PC-3 (cell line): ENCODE results near the gene VWA8. TPM values are rescaled to one million over a fixed set of nuclear protein-coding genes. Genes with fewer than 3 reads are reported as not detected.

Source experiments
- ATAC-seq: fragments of 200-7000 bp; cut with Tn5 transposase; 2 replicates; pipeline ENCODE4 v1.9.1; 2020; ENCODE audit warnings: mild to moderate bottlenecking, moderate library complexity
- BruUV-seq: library from RNA; stranded (reverse); fragments of 400-500 nt; replicated peaks from 2 replicates; lab custom pipeline; 2021; lab: Mats Ljungman, UMichigan
- CTCF ChIA-PET: fragments of 300-600 bp; sonication (Branson Sonifier 250); formaldehyde crosslinking; loops from one replicate; lab custom pipeline; 2022; ENCODE audit warnings: antibody characterized with exemption; lab: Charles Lee
- POLR2A ChIA-PET: fragments of 300-600 bp; sonication (Branson Sonifier 250); formaldehyde crosslinking; loops from one replicate; lab custom pipeline; 2022; ENCODE audit warnings: antibody characterized with exemption; ENCODE audit not compliant: unreplicated experiment; lab: Charles Lee
- DNase-seq: peaks from one replicate; pipeline ENCODE4 v3.0.0-alpha.2; 2015
- H2AFZ ChIP-seq: fragments of 300-600 bp; sonication (generic); 2 replicates; pipeline ENCODE4 v1.6.0; 2016; ENCODE audit warnings: antibody characterized with exemption, low read length
- H3F3A ChIP-seq: fragments of 300-600 bp; sonication (generic); one replicate; pipeline ENCODE4 v1.6.0; 2017; ENCODE audit warnings: antibody characterized with exemption, low read length, control low read depth, mild to moderate bottlenecking; ENCODE audit not compliant: unreplicated experiment
- H3K27ac ChIP-seq: fragments of 300-600 bp; sonication (generic); 2 replicates; pipeline ENCODE4 v1.5.1; 2016; ENCODE audit warnings: mild to moderate bottlenecking, low read length
- H3K27me3 ChIP-seq: fragments of 300-600 bp; sonication (generic); 2 replicates; pipeline ENCODE4 v1.6.1; 2016; ENCODE audit warnings: low read length, mixed read lengths
- H3K36me3 ChIP-seq: fragments of 300-600 bp; sonication (generic); 2 replicates; pipeline ENCODE4 v1.6.1; 2016; ENCODE audit warnings: low read depth, mixed run types, low read length, mixed read lengths
- H3K4me1 ChIP-seq: fragments of 300-600 bp; sonication (generic); 2 replicates; pipeline ENCODE4 v1.5.1; 2016; ENCODE audit warnings: low read length; ENCODE audit not compliant: insufficient read depth
- H3K4me2 ChIP-seq: fragments of 300-600 bp; sonication (generic); 2 replicates; pipeline ENCODE4 v1.6.0; 2016; ENCODE audit warnings: low read length
- H3K4me3 ChIP-seq: fragments of 300-600 bp; sonication (generic); 2 replicates; pipeline ENCODE4 v1.5.1; 2016; ENCODE audit warnings: mild to moderate bottlenecking, low read length, mixed read lengths
- H3K79me2 ChIP-seq: fragments of 300-600 bp; sonication (generic); 2 replicates; pipeline ENCODE4 v1.6.1; 2017; ENCODE audit warnings: low read length, mixed read lengths
- H3K9ac ChIP-seq: fragments of 300-600 bp; sonication (generic); 2 replicates; pipeline ENCODE4 v1.6.0; 2016; ENCODE audit warnings: mild to moderate bottlenecking, low read length
- H3K9me2 ChIP-seq: fragments of 300-600 bp; sonication (generic); replicated peaks from 2 replicates; pipeline ENCODE4 v1.6.1; 2016; ENCODE audit warnings: mixed run types, low read length, mixed read lengths
- H3K9me3 ChIP-seq: fragments of 300-600 bp; sonication (generic); 2 replicates; pipeline ENCODE4 v1.6.1; 2016; ENCODE audit warnings: low read length, mixed read lengths
- H4K20me1 ChIP-seq: fragments of 300-600 bp; sonication (generic); 2 replicates; pipeline ENCODE4 v1.6.1; 2016; ENCODE audit warnings: low read length, mixed read lengths
- EZH2 ChIP-seq: fragments of 300-600 bp; sonication (generic); IDR thresholded peaks from one replicate; pipeline ENCODE4 v1.6.1; 2017; ENCODE audit warnings: antibody characterized with exemption, mild to moderate bottlenecking, low read length; ENCODE audit not compliant: unreplicated experiment
- EZH2phosphoT487 ChIP-seq: fragments of 300-600 bp; sonication (generic); IDR thresholded peaks from 2 replicates; pipeline ENCODE4 v1.6.1; 2018; ENCODE audit warnings: mild to moderate bottlenecking, antibody characterized with exemption, low read length, borderline replicate concordance
- intact Hi-C: fragments of 100-400 bp; cut with micrococcal nuclease; formaldehyde crosslinking; loops from 2 replicates; pipeline ENCODE4 v1.9.0; 2023
- total RNA-seq: library from RNA; depleted of rRNA; stranded (reverse); fragments of >200 nt; gene quantifications from 2 replicates; pipeline ENCODE4 v1.2.3, GENCODE V29; 2014
- TF ChIP-seq, protein P1 (sequence below): fragments of 300-600 bp; sonication (generic); conservative IDR thresholded peaks from 2 replicates; pipeline ENCODE4 v1.5.1; 2017; ENCODE audit warnings: antibody characterized with exemption, low read depth, mild to moderate bottlenecking, low read length

Gene VWA8
- total RNA-seq, 1 experiment from 2014 or later = 10.0 TPM

DNA sequence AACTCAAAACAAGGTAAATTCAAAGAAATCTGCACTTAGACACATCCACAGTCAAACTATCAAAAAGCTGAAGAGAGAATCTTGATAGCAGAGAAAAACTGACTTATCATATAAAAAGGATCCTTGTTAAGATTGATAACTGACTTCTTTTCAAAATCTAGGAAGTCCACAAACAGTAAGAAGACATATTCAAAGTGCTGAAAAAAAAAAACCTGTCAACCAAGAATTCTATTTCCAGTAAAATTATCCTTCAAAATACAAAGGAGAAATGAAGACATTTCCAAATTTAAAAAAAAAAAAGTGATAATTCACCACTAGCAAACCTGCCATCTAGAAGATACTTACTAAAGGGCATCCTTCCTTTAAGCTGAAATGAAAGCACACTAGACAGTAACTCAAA, 15.0 kb downstream of the VWA8 start:
- no peak overlapping the region for H2AFZ ChIP-seq
- no peak overlapping the region for H3K4me3 ChIP-seq
- CTCF ChIA-PET = no interaction called here
- H3K27me3 ChIP-seq = no peaks in the 10 kb centered on the region
- H3K9me3 ChIP-seq = no peaks in the 10 kb centered on the region
- POLR2A ChIA-PET = no interaction called here
- H3F3A ChIP-seq = no peaks in the 10 kb centered on the region
- TF ChIP-seq, protein P1, sequence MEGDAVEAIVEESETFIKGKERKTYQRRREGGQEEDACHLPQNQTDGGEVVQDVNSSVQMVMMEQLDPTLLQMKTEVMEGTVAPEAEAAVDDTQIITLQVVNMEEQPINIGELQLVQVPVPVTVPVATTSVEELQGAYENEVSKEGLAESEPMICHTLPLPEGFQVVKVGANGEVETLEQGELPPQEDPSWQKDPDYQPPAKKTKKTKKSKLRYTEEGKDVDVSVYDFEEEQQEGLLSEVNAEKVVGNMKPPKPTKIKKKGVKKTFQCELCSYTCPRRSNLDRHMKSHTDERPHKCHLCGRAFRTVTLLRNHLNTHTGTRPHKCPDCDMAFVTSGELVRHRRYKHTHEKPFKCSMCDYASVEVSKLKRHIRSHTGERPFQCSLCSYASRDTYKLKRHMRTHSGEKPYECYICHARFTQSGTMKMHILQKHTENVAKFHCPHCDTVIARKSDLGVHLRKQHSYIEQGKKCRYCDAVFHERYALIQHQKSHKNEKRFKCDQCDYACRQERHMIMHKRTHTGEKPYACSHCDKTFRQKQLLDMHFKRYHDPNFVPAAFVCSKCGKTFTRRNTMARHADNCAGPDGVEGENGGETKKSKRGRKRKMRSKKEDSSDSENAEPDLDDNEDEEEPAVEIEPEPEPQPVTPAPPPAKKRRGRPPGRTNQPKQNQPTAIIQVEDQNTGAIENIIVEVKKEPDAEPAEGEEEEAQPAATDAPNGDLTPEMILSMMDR = no peak
- no peak for TF ChIP-seq EZH2
- no peak for TF ChIP-seq EZH2phosphoT487
- H3K9ac ChIP-seq = no peak overlapping the region
- no peaks in the 10 kb centered on the region for H3K9me2 ChIP-seq
- intact Hi-C loops = no loop called here
- no TSS peak for BruUV-seq
- no peak overlapping the region for H3K4me2 ChIP-seq
- H3K36me3 ChIP-seq = peaks cover 23% of the 10 kb centered on the region
- DNase-seq = no peak
- H3K79me2 ChIP-seq = peaks cover 42% of the 10 kb centered on the region
- no peak overlapping the region for H3K27ac ChIP-seq
- no peak for ATAC-seq
- H3K4me1 ChIP-seq = peaks cover 8% of the 10 kb centered on the region; the same call in 1 of the 2 replicates
- 0 out of 2 replicates have a peak, but pooled peaks cover 3% of the 10 kb centered on the region for H4K20me1 ChIP-seq

DNA sequence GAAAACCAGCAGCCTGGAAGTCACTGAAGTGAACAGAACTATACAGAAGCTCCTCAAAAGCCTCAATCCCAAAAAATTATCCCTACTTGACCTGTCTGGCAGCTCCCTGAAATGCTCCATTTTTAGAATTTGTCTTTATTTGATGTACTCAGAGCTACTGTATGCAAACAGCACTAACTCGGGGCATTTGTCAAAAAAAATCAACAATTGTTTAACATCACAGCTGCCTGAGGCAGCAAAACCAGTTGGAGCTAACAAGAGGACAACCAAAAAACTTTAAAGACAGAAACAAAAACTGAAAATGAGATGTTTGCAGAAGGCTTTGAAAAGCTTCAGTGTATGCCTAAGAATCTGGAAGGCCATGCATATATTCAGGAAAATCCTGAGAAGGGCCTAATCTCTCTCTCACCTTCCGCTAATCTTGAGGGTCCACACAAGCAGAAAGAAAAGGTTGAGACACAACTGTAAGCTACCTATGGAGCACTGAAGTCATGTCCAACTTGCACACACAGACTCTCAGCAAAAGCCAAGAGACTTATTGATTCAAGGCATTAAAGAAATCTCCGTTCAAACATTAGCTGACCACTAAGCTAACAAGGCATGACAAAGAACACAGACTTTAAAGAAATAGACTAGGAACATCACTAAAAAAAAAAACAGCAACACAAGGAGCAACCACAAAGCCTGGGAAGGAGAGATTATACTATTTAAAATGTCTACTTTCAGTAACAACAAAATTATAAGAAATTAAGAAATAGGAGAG, 16.1 kb downstream of the VWA8 start:
- no peaks in the 10 kb centered on the region for H3F3A ChIP-seq
- H3K9ac ChIP-seq = no peak overlapping the region
- H3K79me2 ChIP-seq = peaks cover 52% of the 10 kb centered on the region
- TF ChIP-seq, protein P1 = no peak
- TF ChIP-seq EZH2phosphoT487 = no peak
- no peak for TF ChIP-seq EZH2
- no peaks in the 10 kb centered on the region for H3K9me2 ChIP-seq
- H3K36me3 ChIP-seq = peaks cover 23% of the 10 kb centered on the region
- no peak overlapping the region for H3K4me2 ChIP-seq
- no peaks in the 10 kb centered on the region for H3K27me3 ChIP-seq
- ChIA-PET POLR2A (interaction anchor here (0.6 kb wide), 1 partner anchor 830 kb away, joined by 10 read pairs; no protein-coding TSS in a partner anchor), CTCF (no interaction called here)
- H3K4me3 ChIP-seq = no peak overlapping the region
- 0 out of 2 replicates have a peak, but pooled peaks cover 3% of the 10 kb centered on the region for H4K20me1 ChIP-seq
- no peak overlapping the region for H3K27ac ChIP-seq
- no TSS peak for BruUV-seq
- H3K4me1 ChIP-seq = peaks cover 8% of the 10 kb centered on the region; the same call in 1 of the 2 replicates
- ATAC-seq (peak; percentile 71), DNase-seq (peak; percentile 20)
- H3K9me3 ChIP-seq = no peaks in the 10 kb centered on the region
- intact Hi-C loops = no loop called here
- no peak overlapping the region for H2AFZ ChIP-seq

DNA sequence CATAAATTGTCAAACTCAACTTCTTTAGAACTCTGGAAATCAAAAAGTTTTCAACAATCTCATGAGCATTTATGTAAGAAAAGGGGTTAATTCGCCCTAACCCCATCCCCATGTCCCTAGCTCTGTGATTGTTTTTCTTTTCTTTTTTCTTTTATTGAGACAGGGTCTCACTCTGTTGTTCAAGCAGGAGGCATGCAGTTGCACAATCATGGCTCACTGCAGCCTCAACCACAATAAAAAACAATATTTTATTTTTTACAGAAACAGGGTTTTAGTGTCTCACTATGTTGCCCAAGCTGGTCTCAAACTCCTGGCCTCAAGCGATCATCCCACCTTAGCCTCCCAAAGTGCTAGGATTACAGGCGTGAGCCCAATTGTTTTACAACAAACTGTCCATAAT, 16.7 kb downstream of the VWA8 start:
- no peaks in the 10 kb centered on the region for H3K9me3 ChIP-seq
- intact Hi-C loops = no loop called here

More for the DNA sequence above, 16.7 kb downstream of the VWA8 start:
- POLR2A ChIA-PET = no interaction called here
- TF ChIP-seq, protein P1 = no peak
- TF ChIP-seq EZH2 = no peak
- TF ChIP-seq EZH2phosphoT487 = no peak
- peaks cover 23% of the 10 kb centered on the region for H3K36me3 ChIP-seq
- DNase-seq (no peak), ATAC-seq (no peak)
- H3K27ac ChIP-seq = no peak overlapping the region
- peaks cover 8% of the 10 kb centered on the region; the same call in 1 of the 2 replicates for H3K4me1 ChIP-seq
- no TSS peak for BruUV-seq
- no peak overlapping the region for H3K4me2 ChIP-seq
- H3F3A ChIP-seq = no peaks in the 10 kb centered on the region
- H3K27me3 ChIP-seq = no peaks in the 10 kb centered on the region
- H3K79me2 ChIP-seq = peaks cover 52% of the 10 kb centered on the region
- no peak overlapping the region for H3K4me3 ChIP-seq
- no peaks in the 10 kb centered on the region for H3K9me2 ChIP-seq
- H3K9ac ChIP-seq = no peak overlapping the region
- H2AFZ ChIP-seq = no peak overlapping the region
- CTCF ChIA-PET = no interaction called here
- 0 out of 2 replicates have a peak, but pooled peaks cover 3% of the 10 kb centered on the region for H4K20me1 ChIP-seq
